KBM-7 (cell line): ENCODE data around the gene FBXL17.

Experiments used
- DNase-seq: peaks from one replicate; pipeline ENCODE4 v3.0.0-alpha.2; 2015
- in situ Hi-C: fragments of 300-500 bp; cut with MboI; formaldehyde crosslinking; loops from 2 replicates; pipeline ENCODE4 v1.14.3; 2020; ENCODE audit warnings: low sequenced_read_pairs, low pct_unique_long_range_greater_than_20kb, mixed read lengths

Gene FBXL17

DNA sequence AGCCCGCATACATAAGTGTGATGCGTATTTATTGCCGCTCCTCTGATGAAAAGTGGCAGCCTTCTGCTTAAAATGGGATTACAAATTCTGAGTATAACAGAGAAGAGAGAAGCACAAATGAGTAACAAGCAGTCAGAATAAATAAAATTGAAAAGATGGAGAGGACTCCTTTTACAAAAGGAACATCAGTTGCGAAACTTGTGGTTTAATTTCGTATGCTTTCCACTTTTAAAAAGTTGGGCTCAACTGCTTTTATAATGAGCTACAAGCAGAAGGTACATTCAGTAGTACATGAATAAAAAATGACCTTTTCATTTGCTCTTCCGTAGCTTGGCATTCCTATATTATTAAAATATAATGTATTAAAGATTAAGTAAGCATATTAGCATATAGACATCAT, 320.0 kb downstream of the FBXL17 start:
- in situ Hi-C loops, result no loop called here
- DNase-seq, result no peak

- in situ Hi-C loops, result no loop called here
- DNase-seq, result no peak
Measured at GRCh38 chr5:108060340-108060739, 321.6 kb downstream of the FBXL17 start.

DNA sequence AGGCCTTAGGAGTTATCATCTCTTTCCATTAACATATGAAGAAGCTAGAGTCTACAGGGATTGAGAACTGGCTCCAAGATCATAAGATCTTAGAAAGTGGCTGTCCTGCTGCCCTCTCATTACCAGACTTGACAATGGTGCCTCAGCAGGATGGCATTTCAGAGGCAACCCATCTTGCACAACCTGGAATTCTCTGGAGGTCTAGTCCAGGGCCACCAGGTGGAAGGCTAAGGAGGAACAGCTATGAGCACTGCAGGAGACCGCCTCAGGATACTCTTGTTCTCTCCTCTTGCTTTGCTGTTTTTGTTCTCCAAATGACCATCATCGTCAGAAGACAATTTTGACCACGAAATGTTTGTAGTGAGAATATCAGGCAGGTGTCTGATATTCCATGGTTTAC, 322.6 kb downstream of the FBXL17 start:
- no peak for DNase-seq
- in situ Hi-C loops, result no loop called here

GRCh38 chr5:108054349-108054748, 327.5 kb downstream of the FBXL17 start:
- DNase-seq, result no peak
- in situ Hi-C loops, result no loop called here

DNA sequence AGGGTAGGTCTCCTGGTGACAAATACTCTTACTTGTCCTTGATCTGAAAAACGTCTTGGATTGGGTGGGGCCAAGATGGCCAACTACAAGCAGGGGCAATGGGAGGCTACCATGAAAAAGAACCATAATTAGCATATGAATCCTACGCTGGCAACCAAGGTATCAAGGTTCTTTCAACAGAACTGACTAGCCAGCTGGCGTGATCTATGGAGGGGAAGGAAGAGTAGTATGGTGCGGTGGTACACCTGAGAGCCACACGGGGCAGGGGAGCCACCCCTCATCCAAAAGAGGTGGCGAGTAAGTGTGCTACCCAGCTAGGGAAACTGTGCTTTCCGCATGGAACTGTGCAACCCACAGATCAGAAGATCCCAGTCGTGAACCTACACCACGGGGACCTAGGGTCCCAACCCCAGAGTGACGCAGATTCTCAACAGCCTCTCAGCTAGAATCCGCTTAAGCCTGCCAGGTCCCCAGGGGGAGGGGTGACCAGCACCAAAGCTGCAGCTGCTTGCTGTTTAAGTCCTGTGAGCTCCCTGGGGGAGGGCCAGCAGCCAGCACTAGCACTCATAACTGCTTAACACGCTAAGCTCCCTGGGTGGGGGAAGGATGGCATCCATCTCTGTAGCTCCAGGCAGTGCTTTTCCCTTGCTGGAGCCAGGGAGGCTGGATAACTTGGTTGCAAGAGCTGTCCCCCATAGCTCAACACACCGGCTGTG, 334.8 kb downstream of the FBXL17 start:
- DNase-seq, result no peak
- in situ Hi-C loops, result no loop called here

- no peak for DNase-seq
- in situ Hi-C loops, result no loop called here
Measured at GRCh38 chr5:108036482-108036881, 345.4 kb downstream of the FBXL17 start.

DNA sequence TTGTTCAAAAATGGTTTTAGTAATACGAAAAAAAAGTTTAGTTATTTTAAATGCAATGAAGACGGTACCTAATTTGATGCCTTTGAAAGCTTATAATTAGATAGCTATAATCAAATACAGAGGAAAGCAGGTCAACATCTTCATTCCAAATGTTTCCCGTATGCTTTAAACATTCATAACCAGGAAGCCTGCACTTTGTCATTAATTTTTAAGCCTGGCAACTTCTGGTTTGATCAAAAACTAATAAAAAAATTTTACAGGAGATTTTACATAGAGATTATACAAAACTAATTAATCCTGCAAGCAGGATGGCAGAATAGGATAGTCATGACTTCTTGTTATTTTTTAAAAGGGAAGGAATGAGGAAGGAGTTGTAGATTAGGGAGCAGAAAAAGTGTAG, 353.0 kb downstream of the FBXL17 start:
- no peak for DNase-seq
- in situ Hi-C loops, result no loop called here

DNA sequence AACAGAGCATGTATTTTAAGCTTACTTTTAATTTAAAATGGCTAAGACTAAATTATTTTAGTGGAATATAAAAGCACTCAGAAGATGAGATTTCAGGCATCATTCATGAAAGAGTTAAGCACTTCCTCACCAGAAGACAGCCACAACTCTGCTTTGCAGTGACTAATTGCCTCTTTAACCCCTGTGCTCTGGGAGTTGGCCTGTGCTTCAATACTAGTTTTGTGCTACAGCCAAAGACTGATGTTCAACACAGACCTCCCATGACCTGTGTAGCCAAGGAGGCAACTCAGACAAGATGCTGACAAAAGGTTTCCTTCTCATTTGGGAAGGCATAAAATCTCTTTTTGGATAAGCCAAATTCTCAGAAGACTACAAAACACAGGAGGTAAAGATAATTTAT, 353.5 kb downstream of the FBXL17 start:
- in situ Hi-C loops, result no loop called here
- no peak for DNase-seq

- in situ Hi-C loops, result no loop called here
Measured at GRCh38 chr5:108025957-108026356, 355.9 kb downstream of the FBXL17 start.

GRCh38 chr5:108024986-108025385, 356.9 kb downstream of the FBXL17 start:
- DNase-seq, result no peak
- in situ Hi-C loops, result no loop called here

More at GRCh38 chr5:108025957-108026356, 355.9 kb downstream of the FBXL17 start:
- DNase-seq, result no peak

DNA sequence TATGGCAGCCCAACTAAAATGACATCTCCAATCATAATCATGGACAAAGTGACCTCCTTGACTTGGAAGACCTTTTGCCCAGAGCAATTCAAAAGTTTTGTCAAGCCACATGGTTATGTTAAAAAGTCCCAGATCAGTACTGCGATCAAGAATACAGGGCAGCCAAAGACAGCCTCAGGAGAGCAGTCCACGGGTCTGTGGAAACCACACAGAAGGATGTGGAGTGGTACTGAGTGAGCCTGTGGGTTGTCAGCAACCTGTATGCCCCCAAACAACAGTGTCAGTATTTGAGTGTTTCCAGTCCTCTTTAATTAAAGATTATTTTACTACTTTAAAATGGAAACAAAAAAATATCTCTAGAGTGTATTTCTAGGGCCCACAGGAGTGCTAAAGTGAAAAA, 365.8 kb downstream of the FBXL17 start:
- in situ Hi-C loops, result no loop called here
- no peak for DNase-seq

- in situ Hi-C loops, result no loop called here
- no peak for DNase-seq
Measured at GRCh38 chr5:108006791-108007190, 375.1 kb downstream of the FBXL17 start.

GRCh38 chr5:108003178-108003577, 378.7 kb downstream of the FBXL17 start:
- peak; percentile 49 for DNase-seq

GRCh38 chr5:108001222-108001621, 380.7 kb downstream of the FBXL17 start:
- no peak for DNase-seq
- in situ Hi-C loops, result no loop called here

More at GRCh38 chr5:108003178-108003577, 378.7 kb downstream of the FBXL17 start:
- in situ Hi-C loops, result no loop called here

GRCh38 chr5:107997338-107997980, 384.4 kb downstream of the FBXL17 start:
- DNase-seq, result no peak
- in situ Hi-C loops, result no loop called here

GRCh38 chr5:107993341-107993740, 388.6 kb downstream of the FBXL17 start:
- in situ Hi-C loops, result no loop called here
- no peak for DNase-seq

GRCh38 chr5:107990881-107991810, 390.8 kb downstream of the FBXL17 start:
- no peak for DNase-seq
- in situ Hi-C loops, result no loop called here

DNA sequence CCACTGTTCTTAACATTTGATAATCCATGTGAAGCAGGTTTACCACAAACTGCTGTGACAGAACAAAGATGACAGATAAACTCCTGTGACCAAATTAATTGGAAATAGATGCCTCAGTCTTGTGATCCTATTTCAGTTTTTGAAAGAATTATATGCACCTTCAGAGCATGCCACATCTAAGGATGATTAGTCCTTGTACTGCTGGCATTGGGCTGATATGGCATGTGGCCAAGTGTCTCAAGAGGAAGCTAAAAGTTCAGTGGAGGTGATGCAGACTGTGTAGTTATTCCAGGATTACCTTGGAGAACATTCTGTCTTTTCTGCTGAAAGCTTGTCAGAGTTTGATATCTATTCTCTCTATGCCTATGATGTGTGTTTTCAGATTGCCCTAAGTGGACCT, 396.8 kb downstream of the FBXL17 start:
- peak; percentile 7 for DNase-seq
- in situ Hi-C loops, result no loop called here

DNA sequence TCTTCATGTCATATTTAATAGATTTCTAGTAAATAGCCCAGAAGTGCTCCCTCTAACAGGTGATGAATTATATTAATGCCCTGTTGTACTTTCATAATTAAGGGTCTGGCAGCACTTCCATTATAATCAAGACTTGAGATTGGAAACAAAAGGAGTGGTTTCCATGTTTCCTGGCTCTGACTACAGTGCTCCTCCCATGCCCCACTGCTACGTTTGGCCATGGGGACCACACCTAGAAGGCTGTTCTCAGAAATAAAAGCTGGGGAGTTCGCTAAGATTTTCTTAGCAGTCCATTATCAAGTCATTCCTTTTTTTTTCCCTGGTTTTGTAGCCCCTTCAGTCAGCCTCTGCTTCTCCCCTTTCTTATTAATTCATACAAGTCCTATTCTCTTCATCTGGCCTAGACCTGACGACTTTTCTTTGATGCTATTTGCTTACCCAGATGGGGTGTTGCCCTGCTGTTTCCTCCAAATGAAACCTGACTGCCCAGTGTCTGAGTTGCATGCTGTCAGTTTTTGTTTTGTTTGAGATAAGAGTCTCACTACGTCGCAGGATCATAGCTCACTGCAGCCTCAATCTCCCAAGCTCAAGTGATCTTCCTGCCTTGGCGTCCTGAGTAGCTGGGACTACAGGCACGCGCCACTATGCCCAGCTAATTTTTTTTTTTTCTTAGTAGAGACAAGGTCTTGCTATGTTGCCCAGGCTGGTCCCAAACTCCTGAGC, 399.0 kb downstream of the FBXL17 start:
- in situ Hi-C loops, result no loop called here
- no peak for DNase-seq
